Sigmoid colon (tissue), 7 donors: ENCODE data around the gene RABGAP1L. TPM values are rescaled to one million over a fixed set of nuclear protein-coding genes. Genes with fewer than 3 reads are reported as not detected.
"Not testable (repeated sequence)": the region's sequence is repeated elsewhere in the genome, so short reads cannot be mapped to it uniquely, and the experiment has no call there.

ENCODE experiments used
- DNase-seq: peaks from one replicate; pipeline ENCODE4 v3.0.0-alpha.2; 2019
- H3K27ac ChIP-seq, 4 donors: fragments of 200-600 bp; sonication (generic); one replicate each; pipeline ENCODE4 v1.5.1; 2016 to 2019; ENCODE audit warnings: mild to moderate bottlenecking in 1 of 4
- H3K27me3 ChIP-seq, 3 donors: fragments of 200-600 bp; sonication (generic); one replicate each; pipeline ENCODE4 v1.5.1; 2019; ENCODE audit warnings: mild to moderate bottlenecking in 1 of 3
- H3K36me3 ChIP-seq, 4 donors: fragments of 200-600 bp; sonication (generic); one replicate each; pipeline ENCODE4 v1.5.1; 2016 to 2019
- H3K4me1 ChIP-seq, 4 donors: fragments of 200-600 bp; sonication (generic); one replicate each; pipeline ENCODE4 v1.5.1; 2017 to 2019
- H3K4me3 ChIP-seq, 4 donors: fragments of 200-600 bp; sonication (generic); one replicate each; pipeline ENCODE4 v1.5.1; 2017 to 2019; ENCODE audit warnings: mild to moderate bottlenecking in 2 of 4, moderate library complexity in 1 of 4
- H3K9me3 ChIP-seq, 4 donors: fragments of 200-600 bp in 3 of 4; sonication (generic) in 3 of 4; one replicate each; pipeline versions ENCODE4 v1.5.1 to v1.6.1; 2013 to 2019
- EP300 ChIP-seq, 4 donors: sonication (generic); formaldehyde crosslinking; IDR thresholded peaks; one replicate each; pipeline ENCODE4 v1.6.1; 2017; ENCODE audit warnings: antibody characterized with exemption in 4 of 4
- POLR2A ChIP-seq, 2 donors: fragments of 450-650 bp; IDR thresholded peaks; one replicate each; pipeline ENCODE4 v1.6.1; 2016; ENCODE audit warnings: antibody characterized with exemption in 2 of 2, mild to moderate bottlenecking in 2 of 2, moderate library complexity in 2 of 2
- POLR2AphosphoS5 ChIP-seq, 4 donors: sonication (generic); formaldehyde crosslinking; IDR thresholded peaks; one replicate each; pipeline ENCODE4 v1.6.1; 2017; ENCODE audit warnings: antibody characterized with exemption in 4 of 4
- WGBS, 2 donors: extraction: QIAGEN DNeasy Blood & Tissue Kit; methylation state at CpG; one replicate each; pipeline ENCODE4 v1.1.7; 2013; 5-methylcytosine and 5-hydroxymethylcytosine counted together
- intact Hi-C: fragments of 100-400 bp; cut with DNase I; formaldehyde crosslinking; loops from one replicate; pipeline ENCODE4 v1.15.1; 2023
- polyA plus RNA-seq, 3 donors: library from polyadenylated mRNA; stranded (reverse); fragments of 200-250 nt; gene quantifications; one replicate each; pipeline ENCODE4 v1.2.3, GENCODE V29; 2013
- total RNA-seq, 4 donors: library from RNA; depleted of rRNA; stranded (reverse); fragments of >200 nt; gene quantifications; one replicate each; pipeline ENCODE4 v1.1.0, GENCODE V29; 2016
- TF ChIP-seq, protein P1 (sequence below), 4 experiments: fragments of 450-650 bp in 3 of 4; fragments of 200-600 bp in 1 of 4; IDR thresholded peaks; one replicate each; pipeline ENCODE4 v1.5.1; 2016 to 2019; ENCODE audit warnings: antibody characterized with exemption in 4 of 4, mild to moderate bottlenecking in 3 of 4, moderate library complexity in 2 of 4
- donor health status: healthy with polysubstance abuse.
- donor health status: Bipolar disorder and iron deficiency.
- donor health status: healthy.

The RABGAP1L gene
- total and polyA plus RNA-seq, 7 donors, result 25.2 to 42.9 (median 35.4) TPM

DNA sequence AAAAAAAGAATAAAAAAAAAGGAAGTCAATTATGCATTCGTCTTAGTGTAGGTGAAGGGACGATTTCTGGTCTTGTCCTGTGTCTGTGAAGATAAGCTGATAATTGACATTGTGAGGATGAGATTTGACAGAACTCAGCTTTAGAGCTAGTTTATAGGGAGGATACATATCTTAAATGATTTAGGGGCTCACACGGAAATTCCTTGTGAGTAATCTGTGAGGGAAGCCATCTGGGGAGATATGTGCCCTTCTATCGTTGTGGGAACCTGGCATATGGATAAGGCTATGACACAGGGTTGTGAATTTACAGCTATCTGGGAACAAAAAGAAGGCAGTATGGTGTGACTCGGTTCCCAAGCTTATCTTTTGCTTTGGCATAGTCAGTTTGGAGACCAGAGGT lies 71.1 kb downstream of the RABGAP1L start:
- intact Hi-C loops, result no loop called here
- no peaks in the 10 kb centered on the region for H3K27me3 ChIP-seq
- H3K36me3 ChIP-seq, result peaks cover 0 to 4% (median 0%) of the 10 kb centered on the region in 4 donors
- no peak for DNase-seq
- TF ChIP-seq, protein P1, sequence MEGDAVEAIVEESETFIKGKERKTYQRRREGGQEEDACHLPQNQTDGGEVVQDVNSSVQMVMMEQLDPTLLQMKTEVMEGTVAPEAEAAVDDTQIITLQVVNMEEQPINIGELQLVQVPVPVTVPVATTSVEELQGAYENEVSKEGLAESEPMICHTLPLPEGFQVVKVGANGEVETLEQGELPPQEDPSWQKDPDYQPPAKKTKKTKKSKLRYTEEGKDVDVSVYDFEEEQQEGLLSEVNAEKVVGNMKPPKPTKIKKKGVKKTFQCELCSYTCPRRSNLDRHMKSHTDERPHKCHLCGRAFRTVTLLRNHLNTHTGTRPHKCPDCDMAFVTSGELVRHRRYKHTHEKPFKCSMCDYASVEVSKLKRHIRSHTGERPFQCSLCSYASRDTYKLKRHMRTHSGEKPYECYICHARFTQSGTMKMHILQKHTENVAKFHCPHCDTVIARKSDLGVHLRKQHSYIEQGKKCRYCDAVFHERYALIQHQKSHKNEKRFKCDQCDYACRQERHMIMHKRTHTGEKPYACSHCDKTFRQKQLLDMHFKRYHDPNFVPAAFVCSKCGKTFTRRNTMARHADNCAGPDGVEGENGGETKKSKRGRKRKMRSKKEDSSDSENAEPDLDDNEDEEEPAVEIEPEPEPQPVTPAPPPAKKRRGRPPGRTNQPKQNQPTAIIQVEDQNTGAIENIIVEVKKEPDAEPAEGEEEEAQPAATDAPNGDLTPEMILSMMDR (IDR thresholded peaks at IDR 0.05), result no peak
- TF ChIP-seq POLR2A (IDR thresholded peaks at IDR 0.05), result no peak
- no peak for TF ChIP-seq EP300 (IDR thresholded peaks at IDR 0.05)
- TF ChIP-seq POLR2AphosphoS5 (IDR thresholded peaks at IDR 0.05), result no peak
- no peaks in the 10 kb centered on the region for H3K9me3 ChIP-seq
- H3K27ac ChIP-seq, result no peak overlapping the region
- WGBS, 2 donors, result 82 to 93% methylated on average over 5 of the region's 5 CpGs
- H3K4me3 ChIP-seq, result no peak overlapping the region
- H3K4me1 ChIP-seq, result no peaks in the 10 kb centered on the region

DNA sequence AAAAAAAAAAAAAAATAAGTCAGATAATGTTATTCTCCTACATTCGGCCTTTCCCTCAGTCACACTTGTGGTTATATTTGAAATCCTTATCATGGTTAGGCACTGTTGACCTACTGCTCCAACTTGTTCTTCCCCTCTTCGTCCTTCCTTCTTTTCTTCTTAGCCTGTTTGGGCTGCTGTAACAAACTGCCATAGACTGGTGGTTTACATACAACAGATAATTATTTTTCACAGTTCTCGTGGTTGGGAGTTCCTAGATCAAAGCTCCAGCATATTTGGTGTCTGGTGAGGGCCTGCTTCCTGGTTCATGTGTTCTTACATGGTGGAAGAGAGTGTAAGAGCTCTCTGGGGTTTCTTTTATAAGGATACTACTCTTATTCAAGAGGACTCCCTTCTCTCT lies 73.4 kb downstream of the RABGAP1L start:
- no peak for TF ChIP-seq POLR2AphosphoS5 (IDR thresholded peaks at IDR 0.05)
- TF ChIP-seq POLR2A (IDR thresholded peaks at IDR 0.05), result no peak
- TF ChIP-seq, protein P1 (IDR thresholded peaks at IDR 0.05), result no peak
- no peak for TF ChIP-seq EP300 (IDR thresholded peaks at IDR 0.05)
- intact Hi-C loops, result no loop called here
- H3K9me3 ChIP-seq, result no peaks in the 10 kb centered on the region
- WGBS, 2 donors, result 91 to 94% methylated on average over 3 of the region's 3 CpGs
- H3K36me3 ChIP-seq, result peaks cover 0 to 4% (median 0%) of the 10 kb centered on the region in 4 donors
- no peak overlapping the region for H3K4me3 ChIP-seq
- DNase-seq, result no peak
- H3K4me1 ChIP-seq, result no peaks in the 10 kb centered on the region
- no peak overlapping the region for H3K27ac ChIP-seq
- no peaks in the 10 kb centered on the region for H3K27me3 ChIP-seq

DNA sequence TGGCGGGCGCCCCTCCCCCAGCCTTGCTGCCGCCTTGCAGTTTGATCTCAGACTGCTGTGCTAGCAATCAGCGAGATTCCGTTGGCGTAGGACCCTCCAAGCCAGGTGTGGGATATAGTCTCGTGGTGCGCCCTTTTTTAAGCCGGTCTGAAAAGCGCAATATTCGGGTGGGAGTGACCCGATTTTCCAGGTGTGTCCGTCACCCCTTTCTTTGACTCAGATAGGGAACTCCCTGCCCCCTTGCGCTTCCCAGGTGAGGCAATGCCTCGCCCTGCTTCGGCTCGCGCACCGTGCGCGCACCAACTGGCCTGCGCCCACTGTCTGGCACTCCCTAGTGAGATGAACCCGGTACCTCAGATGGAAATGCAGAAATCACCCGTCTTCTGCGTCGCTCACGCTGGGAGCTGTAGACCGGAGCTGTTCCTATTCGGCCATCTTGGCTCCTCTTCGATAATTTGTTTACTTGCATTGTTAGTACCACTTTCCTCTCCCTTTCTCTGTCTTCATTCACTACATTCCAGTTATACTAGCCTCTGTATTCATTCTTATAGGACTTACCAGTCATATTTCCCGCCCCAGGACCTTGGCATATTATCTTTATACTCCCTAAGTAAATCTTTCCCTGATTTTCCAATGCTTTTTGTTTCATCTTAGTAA lies 79.7 kb downstream of the RABGAP1L start:
- H3K36me3 ChIP-seq, H3K4me3 ChIP-seq, H3K27me3 ChIP-seq, DNase-seq, H3K27ac ChIP-seq, H3K4me1 ChIP-seq, H3K9me3 ChIP-seq, intact Hi-C loops: not testable (repeated sequence)
- WGBS, 2 donors, result 55 to 88% methylated on average over 29 to 31 of the region's 31 CpGs

DNA sequence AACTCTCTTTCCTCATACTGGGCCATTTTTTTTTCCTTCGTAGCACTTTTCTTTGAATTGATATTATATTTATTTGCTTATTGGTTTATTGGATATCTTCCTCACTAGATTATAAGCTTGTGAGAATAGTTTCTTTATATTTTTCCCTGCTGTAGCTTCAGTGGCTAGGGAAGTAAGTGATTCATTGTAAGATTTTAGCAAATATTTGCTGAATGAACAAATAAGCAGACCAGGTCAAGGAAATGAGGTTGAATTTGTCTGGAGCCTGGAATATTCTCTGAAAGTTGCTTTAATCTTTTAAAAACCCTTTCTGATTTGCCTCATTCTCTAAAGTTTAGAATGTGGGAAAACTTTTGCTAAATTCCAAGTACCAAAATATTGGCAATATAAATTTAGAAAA lies 80.2 kb downstream of the RABGAP1L start:
- H3K36me3 ChIP-seq, result peaks cover 0 to 7% (median 0%) of the 10 kb centered on the region in 4 donors
- H3K27me3 ChIP-seq, result no peaks in the 10 kb centered on the region
- intact Hi-C loops, result no loop called here
- no peaks in the 10 kb centered on the region for H3K4me1 ChIP-seq
- 34 to 78% methylated on average over 1 of the region's 1 CpG for WGBS, 2 donors
- no peak overlapping the region for H3K4me3 ChIP-seq
- no peak overlapping the region for H3K27ac ChIP-seq
- no peak for DNase-seq
- H3K9me3 ChIP-seq, result no peaks in the 10 kb centered on the region
- TF ChIP-seq, protein P1 (IDR thresholded peaks at IDR 0.05), result no peak
- TF ChIP-seq POLR2AphosphoS5 (IDR thresholded peaks at IDR 0.05) (no peak), POLR2A (IDR thresholded peaks at IDR 0.05) (no peak), EP300 (IDR thresholded peaks at IDR 0.05) (no peak)

DNA sequence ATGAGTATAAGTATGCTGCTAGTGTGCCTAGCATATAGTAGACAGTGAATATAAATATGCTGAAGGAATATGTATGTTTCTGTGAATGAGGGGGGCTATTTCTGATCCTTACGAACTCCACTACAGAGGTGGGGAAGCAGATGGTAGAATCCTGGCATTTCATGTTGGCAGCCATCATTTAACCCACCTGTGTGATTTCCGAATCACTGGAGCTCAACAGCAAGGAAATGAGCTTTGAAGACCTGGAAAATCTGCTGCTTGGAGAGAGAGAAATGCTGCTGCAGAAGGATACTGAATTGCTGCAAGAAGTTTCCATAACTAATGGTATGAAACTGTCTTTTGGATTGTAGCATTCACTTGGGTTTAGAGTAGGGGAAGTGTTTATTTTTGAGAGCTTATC lies 83.5 kb downstream of the RABGAP1L start:
- intact Hi-C loops, result no loop called here
- no peak for TF ChIP-seq POLR2A (IDR thresholded peaks at IDR 0.05)
- TF ChIP-seq, protein P1 (IDR thresholded peaks at IDR 0.05), result no peak
- TF ChIP-seq EP300 (IDR thresholded peaks at IDR 0.05), result no peak
- TF ChIP-seq POLR2AphosphoS5 (IDR thresholded peaks at IDR 0.05), result no peak
- no peak for DNase-seq
- Histone ChIP-seq H3K9me3 (no peaks in the 10 kb centered on the region), H3K27ac (no peak overlapping the region), H3K4me1 (no peaks in the 10 kb centered on the region), H3K4me3 (no peak overlapping the region), H3K36me3 (peaks cover 0 to 20% (median 0%) of the 10 kb centered on the region in 4 donors), H3K27me3 (no peaks in the 10 kb centered on the region)
- 97 to 98% methylated on average over 2 of the region's 2 CpGs for WGBS, 2 donors
